ENCODE measurements around the gene HLA-C. TPM values are rescaled to one million over a fixed set of nuclear protein-coding genes. Genes with fewer than 3 reads are reported as not detected.

Gene HLA-C
- total RNA-seq, 1 donor from 2014 or later: 587 TPM

GRCh38 chr6:31299511-31299910, 27.6 kb upstream of the HLA-C start:
- Histone ChIP-seq H3K27ac (ENCODE audit: low read depth, low read length) (no peak overlapping the region), H3K4me2 (ENCODE audit: low read length) (no peak overlapping the region), H3K9ac (ENCODE audit: low read length) (no peak overlapping the region), H4K20me1 (ENCODE audit: insufficient read depth, low read length) (no peaks in the 10 kb centered on the region), H3K4me1 (ENCODE audit: insufficient read depth, low read length) (no peaks in the 10 kb centered on the region), H3K27me3 (ENCODE audit: insufficient read depth, low read length) (peaks cover 20% of the 10 kb centered on the region), H2AFZ (ENCODE audit: low read depth, low read length) (no peak overlapping the region), H3K36me3 (ENCODE audit: insufficient read depth, low read length) (no peaks in the 10 kb centered on the region), H3K4me3 (ENCODE audit: insufficient read depth, low read depth, low read length) (no peak overlapping the region), H3K9me3 (ENCODE audit: insufficient read depth, low read depth, low read length) (no peaks in the 10 kb centered on the region), H3K79me2 (ENCODE audit: insufficient read depth, low read length) (no peaks in the 10 kb centered on the region)
- FAIRE-seq: no peak
- Mint-ChIP-seq H3K9me3 (ENCODE audit: unreplicated experiment) (peaks cover 11% of the 10 kb centered on the region), H3K36me3 (ENCODE audit: low read depth, unreplicated experiment) (peaks cover 3% of the 10 kb centered on the region), H3K4me3 (ENCODE audit: unreplicated experiment) (no peak overlapping the region), H3K4me1 (ENCODE audit: low read depth, unreplicated experiment) (no peaks in the 10 kb centered on the region), H3K27ac (ENCODE audit: unreplicated experiment) (no peak overlapping the region), H3K27me3 (ENCODE audit: low read depth, unreplicated experiment) (peaks cover 60% of the 10 kb centered on the region)
- no peak for DNase-seq (ENCODE audit: low read depth)
- no peak for TF ChIP-seq EZH2 (IDR thresholded peaks at IDR 0.05; ENCODE audit: insufficient read depth, low read length)
- TF ChIP-seq, protein P1, sequence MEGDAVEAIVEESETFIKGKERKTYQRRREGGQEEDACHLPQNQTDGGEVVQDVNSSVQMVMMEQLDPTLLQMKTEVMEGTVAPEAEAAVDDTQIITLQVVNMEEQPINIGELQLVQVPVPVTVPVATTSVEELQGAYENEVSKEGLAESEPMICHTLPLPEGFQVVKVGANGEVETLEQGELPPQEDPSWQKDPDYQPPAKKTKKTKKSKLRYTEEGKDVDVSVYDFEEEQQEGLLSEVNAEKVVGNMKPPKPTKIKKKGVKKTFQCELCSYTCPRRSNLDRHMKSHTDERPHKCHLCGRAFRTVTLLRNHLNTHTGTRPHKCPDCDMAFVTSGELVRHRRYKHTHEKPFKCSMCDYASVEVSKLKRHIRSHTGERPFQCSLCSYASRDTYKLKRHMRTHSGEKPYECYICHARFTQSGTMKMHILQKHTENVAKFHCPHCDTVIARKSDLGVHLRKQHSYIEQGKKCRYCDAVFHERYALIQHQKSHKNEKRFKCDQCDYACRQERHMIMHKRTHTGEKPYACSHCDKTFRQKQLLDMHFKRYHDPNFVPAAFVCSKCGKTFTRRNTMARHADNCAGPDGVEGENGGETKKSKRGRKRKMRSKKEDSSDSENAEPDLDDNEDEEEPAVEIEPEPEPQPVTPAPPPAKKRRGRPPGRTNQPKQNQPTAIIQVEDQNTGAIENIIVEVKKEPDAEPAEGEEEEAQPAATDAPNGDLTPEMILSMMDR (IDR thresholded peaks at IDR 0.05; ENCODE audit: insufficient read depth, low read depth, low read length): no peak

DNA sequence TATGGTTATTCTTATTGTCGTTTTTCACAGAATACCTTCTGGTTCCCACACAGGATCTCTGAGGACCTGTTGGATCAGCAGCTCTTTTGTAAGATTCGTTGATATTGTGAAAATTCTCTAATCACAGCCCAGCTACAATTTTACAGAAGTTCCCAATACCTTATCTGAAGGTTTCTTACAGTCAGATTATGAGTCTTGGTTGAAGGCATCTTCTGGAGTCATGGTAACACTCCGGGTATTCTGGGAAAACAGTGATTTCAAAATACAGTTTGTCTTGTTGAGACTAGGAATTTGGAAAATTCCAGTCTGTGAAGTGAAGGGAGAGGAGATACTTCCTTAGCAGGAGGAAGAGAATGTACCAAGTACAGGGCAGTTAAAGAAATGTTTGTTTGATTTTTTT, 22.2 kb upstream of the HLA-C start:
- H3K27me3 ChIP-seq (ENCODE audit: insufficient read depth, low read length): peaks cover 12% of the 10 kb centered on the region
- H3K27me3 Mint-ChIP-seq (ENCODE audit: low read depth, unreplicated experiment): peaks cover 40% of the 10 kb centered on the region
- no peak for TF ChIP-seq EZH2 (IDR thresholded peaks at IDR 0.05; ENCODE audit: insufficient read depth, low read length)
- TF ChIP-seq, protein P1 (IDR thresholded peaks at IDR 0.05; ENCODE audit: insufficient read depth, low read depth, low read length): no peak

GRCh38 chr6:31293343-31293742, 21.5 kb upstream of the HLA-C start:
- TF ChIP-seq, protein P1 (IDR thresholded peaks at IDR 0.05; ENCODE audit: insufficient read depth, low read depth, low read length): no peak
- no peak for TF ChIP-seq EZH2 (IDR thresholded peaks at IDR 0.05; ENCODE audit: insufficient read depth, low read length)
- H4K20me1 ChIP-seq (ENCODE audit: insufficient read depth, low read length): no peaks in the 10 kb centered on the region
- no peaks in the 10 kb centered on the region for H3K79me2 ChIP-seq (ENCODE audit: insufficient read depth, low read length)
- no peaks in the 10 kb centered on the region for H3K9me3 ChIP-seq (ENCODE audit: insufficient read depth, low read depth, low read length)
- DNase-seq (ENCODE audit: low read depth) (peak; percentile 7), FAIRE-seq (no peak)
- no peaks in the 10 kb centered on the region for H3K36me3 ChIP-seq (ENCODE audit: insufficient read depth, low read length)
- H3K9me3 Mint-ChIP-seq (ENCODE audit: unreplicated experiment): peaks cover 5% of the 10 kb centered on the region
- no peak overlapping the region for H2AFZ ChIP-seq (ENCODE audit: low read depth, low read length)
- no peak overlapping the region for H3K4me2 ChIP-seq (ENCODE audit: low read length)
- no peaks in the 10 kb centered on the region for H3K36me3 Mint-ChIP-seq (ENCODE audit: low read depth, unreplicated experiment)
- no peak overlapping the region for H3K27ac ChIP-seq (ENCODE audit: low read depth, low read length)
- H3K4me3 Mint-ChIP-seq (ENCODE audit: unreplicated experiment): no peak overlapping the region
- H3K27me3 Mint-ChIP-seq (ENCODE audit: low read depth, unreplicated experiment): peaks cover 39% of the 10 kb centered on the region
- peaks cover 9% of the 10 kb centered on the region for H3K27me3 ChIP-seq (ENCODE audit: insufficient read depth, low read length)
- no peak overlapping the region for H3K9ac ChIP-seq (ENCODE audit: low read length)
- H3K4me1 Mint-ChIP-seq (ENCODE audit: low read depth, unreplicated experiment): no peaks in the 10 kb centered on the region
- H3K4me1 ChIP-seq (ENCODE audit: insufficient read depth, low read length): no peaks in the 10 kb centered on the region
- H3K4me3 ChIP-seq (ENCODE audit: insufficient read depth, low read depth, low read length): no peak overlapping the region
- no peak overlapping the region for H3K27ac Mint-ChIP-seq (ENCODE audit: unreplicated experiment)

More for the DNA sequence above, 22.2 kb upstream of the HLA-C start:
- Mint-ChIP-seq H3K4me1 (ENCODE audit: low read depth, unreplicated experiment) (no peaks in the 10 kb centered on the region), H3K27ac (ENCODE audit: unreplicated experiment) (no peak overlapping the region), H3K36me3 (ENCODE audit: low read depth, unreplicated experiment) (no peaks in the 10 kb centered on the region), H3K4me3 (ENCODE audit: unreplicated experiment) (no peak overlapping the region), H3K9me3 (ENCODE audit: unreplicated experiment) (peaks cover 6% of the 10 kb centered on the region)
- Histone ChIP-seq H3K9me3 (ENCODE audit: insufficient read depth, low read depth, low read length) (no peaks in the 10 kb centered on the region), H3K4me1 (ENCODE audit: insufficient read depth, low read length) (no peaks in the 10 kb centered on the region), H3K9ac (ENCODE audit: low read length) (no peak overlapping the region), H3K27ac (ENCODE audit: low read depth, low read length) (no peak overlapping the region), H3K4me3 (ENCODE audit: insufficient read depth, low read depth, low read length) (no peak overlapping the region), H4K20me1 (ENCODE audit: insufficient read depth, low read length) (no peaks in the 10 kb centered on the region), H3K79me2 (ENCODE audit: insufficient read depth, low read length) (no peaks in the 10 kb centered on the region), H3K36me3 (ENCODE audit: insufficient read depth, low read length) (no peaks in the 10 kb centered on the region), H3K4me2 (ENCODE audit: low read length) (no peak overlapping the region), H2AFZ (ENCODE audit: low read depth, low read length) (no peak overlapping the region)
- FAIRE-seq (no peak), DNase-seq (ENCODE audit: low read depth) (no peak)
